ENCODE measurements around the gene KRTAP10-3.

The KRTAP10-3 gene

DNA sequence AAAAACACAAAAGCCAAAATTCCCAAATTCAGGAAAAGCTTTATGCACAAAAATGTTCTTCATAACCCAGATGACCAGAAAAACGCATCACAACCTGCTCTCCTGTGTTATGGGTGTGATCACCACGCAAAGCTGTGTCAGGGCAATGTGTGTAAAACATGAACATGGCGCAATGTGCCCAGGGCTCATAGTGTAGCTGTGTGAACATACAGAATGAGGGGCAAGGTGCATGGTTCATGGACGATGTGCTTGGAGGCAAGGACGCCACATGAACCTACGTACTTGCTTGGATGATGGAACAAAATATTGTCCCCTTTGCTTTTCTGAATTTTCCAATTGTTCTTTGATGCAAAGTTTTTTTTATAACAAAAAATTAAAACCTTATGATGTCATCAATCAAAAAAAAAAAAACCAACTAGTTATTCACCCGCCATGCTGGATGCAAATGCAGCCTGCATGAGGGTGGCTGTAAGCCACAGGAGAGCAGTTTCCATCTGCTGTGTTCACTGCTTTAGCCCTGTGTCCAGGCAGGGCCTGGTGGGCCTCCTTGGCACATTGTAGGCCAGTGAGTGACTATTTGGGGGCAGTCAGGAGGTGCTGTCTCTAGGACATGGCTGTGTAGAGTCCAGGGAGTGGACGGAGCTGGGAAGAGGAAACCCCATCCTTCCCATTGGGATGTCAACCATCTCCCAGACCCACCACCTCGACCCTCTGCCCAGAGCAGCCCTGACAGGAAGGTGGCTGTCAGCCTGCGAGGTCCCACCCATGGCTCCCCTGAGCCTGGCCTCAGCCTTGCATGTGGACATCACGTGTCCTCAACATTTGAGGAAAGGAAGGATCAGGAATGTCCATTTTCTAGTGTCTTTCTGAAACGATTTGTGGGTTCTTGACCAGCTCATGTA, 32.2 kb downstream of the KRTAP10-3 start:
- 93% methylated on average over 9 to 11 of the region's 12 CpGs for WGBS, 2 experiments (ENCODE audit: insufficient coverage in 2 of 2)
- no peak overlapping the region for H3K4me3 ChIP-seq (ENCODE audit: extremely low read depth, insufficient read depth, low read length, poor library complexity, severe bottlenecking)
- no peak overlapping the region for H3K27ac ChIP-seq (ENCODE audit: low read depth, low read length, severe bottlenecking)
- peaks cover 3% of the 10 kb centered on the region for H3K9me3 ChIP-seq (ENCODE audit: control insufficient read depth, low read length)
- H3K4me1 ChIP-seq (ENCODE audit: control insufficient read depth, insufficient read depth, low read length, poor library complexity, severe bottlenecking) = no peaks in the 10 kb centered on the region
- H3K36me3 ChIP-seq (ENCODE audit: control insufficient read depth, insufficient read depth, low read length) = no peaks in the 10 kb centered on the region

DNA sequence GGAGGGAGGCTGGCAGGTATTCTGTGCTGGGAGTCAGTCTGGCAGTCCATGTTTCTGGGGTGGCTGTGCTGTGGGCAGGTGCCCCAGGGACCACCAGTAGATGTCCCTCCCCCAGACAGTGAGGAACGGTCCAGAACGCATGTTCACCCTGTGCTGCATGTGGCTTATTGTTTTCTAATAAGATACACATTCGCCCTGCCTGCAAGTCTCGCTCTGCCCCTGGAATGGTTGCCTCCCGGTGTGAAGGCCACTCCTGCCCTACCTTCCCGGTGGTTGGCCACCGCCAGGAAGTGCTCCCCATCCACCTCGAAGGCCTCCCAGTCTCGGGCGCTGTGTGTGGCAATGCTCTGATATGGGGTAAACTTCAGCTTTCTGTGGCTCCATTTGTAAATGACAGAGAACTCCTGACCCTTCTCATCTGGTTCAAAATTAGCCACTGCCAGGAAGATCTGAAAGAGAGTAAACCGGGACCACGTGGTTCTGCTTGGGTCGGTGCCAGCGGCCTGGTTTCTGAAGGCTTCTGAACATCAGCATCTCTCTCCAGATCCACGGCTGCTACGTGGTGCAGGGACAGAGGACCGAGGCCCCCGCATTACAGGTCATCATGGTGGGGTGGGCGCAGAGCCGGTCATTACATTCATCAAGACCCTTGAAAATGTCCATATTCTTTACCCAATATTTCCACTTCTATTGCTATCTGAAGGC, 33.1 kb downstream of the KRTAP10-3 start:
- H3K9me3 ChIP-seq (ENCODE audit: control insufficient read depth, low read length) = peaks cover 3% of the 10 kb centered on the region
- no peaks in the 10 kb centered on the region for H3K36me3 ChIP-seq (ENCODE audit: control insufficient read depth, insufficient read depth, low read length)
- H3K4me3 ChIP-seq (ENCODE audit: extremely low read depth, insufficient read depth, low read length, poor library complexity, severe bottlenecking) = no peak overlapping the region
- no peak overlapping the region for H3K27ac ChIP-seq (ENCODE audit: low read depth, low read length, severe bottlenecking)
- WGBS, 2 experiments (ENCODE audit: insufficient coverage in 2 of 2) = 92 to 94% methylated on average over 17 to 18 of the region's 20 CpGs
- H3K4me1 ChIP-seq (ENCODE audit: control insufficient read depth, insufficient read depth, low read length, poor library complexity, severe bottlenecking) = peaks cover 3% of the 10 kb centered on the region

DNA sequence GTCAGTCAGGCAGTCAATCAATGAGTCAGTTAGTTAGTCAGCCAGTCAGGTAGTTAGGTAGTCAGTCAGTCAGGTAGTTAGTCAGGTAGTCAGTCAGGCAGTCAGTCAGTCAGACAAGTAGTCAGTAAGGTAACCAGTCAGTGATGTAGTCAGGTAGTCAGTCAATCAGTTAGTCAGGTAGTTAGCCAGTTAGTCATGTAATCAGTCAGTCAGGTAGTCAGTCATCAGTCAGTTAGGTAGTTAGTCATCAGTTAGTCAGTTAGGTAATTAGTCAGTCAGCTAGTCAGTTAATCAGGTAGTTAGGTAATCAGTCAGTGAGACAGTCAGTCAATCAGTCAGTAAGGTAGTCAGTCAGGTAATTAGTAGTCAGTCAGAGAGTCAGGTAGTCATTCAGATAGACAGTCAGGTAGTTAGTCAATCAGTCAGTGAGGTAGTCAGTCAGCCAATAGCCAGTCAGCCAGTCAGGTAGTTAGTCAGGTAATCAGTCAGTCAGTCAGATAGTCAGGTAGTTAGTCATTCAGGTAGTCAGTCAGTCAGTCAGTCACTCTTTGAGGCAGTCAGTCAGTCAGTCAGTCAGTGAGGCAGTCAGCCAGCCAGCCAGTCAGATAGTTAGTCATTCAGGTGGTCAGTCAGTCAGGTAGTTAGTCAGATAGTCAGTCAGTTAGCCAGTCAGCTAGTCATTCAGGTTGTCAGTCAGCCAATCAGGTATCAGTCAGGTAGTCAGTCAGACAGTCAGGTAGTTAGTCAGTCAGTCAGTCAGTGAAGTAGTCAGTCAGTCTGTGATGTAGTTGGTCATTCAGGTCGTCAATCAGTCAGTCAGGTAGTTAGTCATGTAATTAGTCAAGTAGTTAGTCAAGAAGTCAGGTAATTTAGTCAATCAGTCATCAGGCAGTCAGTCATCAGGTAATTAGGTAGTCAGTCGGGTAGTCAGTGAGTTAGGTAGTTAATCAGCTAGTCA, 33.9 kb downstream of the KRTAP10-3 start:
- no peaks in the 10 kb centered on the region for H3K36me3 ChIP-seq (ENCODE audit: control insufficient read depth, insufficient read depth, low read length)
- H3K4me3 ChIP-seq (ENCODE audit: extremely low read depth, insufficient read depth, low read length, poor library complexity, severe bottlenecking) = no peak overlapping the region
- no peak overlapping the region for H3K27ac ChIP-seq (ENCODE audit: low read depth, low read length, severe bottlenecking)
- peaks cover 3% of the 10 kb centered on the region for H3K9me3 ChIP-seq (ENCODE audit: control insufficient read depth, low read length)
- 68 to 71% methylated on average over 2 of the region's 2 CpGs for WGBS, 2 experiments (ENCODE audit: insufficient coverage in 2 of 2)
- peaks cover 3% of the 10 kb centered on the region for H3K4me1 ChIP-seq (ENCODE audit: control insufficient read depth, insufficient read depth, low read length, poor library complexity, severe bottlenecking)

DNA sequence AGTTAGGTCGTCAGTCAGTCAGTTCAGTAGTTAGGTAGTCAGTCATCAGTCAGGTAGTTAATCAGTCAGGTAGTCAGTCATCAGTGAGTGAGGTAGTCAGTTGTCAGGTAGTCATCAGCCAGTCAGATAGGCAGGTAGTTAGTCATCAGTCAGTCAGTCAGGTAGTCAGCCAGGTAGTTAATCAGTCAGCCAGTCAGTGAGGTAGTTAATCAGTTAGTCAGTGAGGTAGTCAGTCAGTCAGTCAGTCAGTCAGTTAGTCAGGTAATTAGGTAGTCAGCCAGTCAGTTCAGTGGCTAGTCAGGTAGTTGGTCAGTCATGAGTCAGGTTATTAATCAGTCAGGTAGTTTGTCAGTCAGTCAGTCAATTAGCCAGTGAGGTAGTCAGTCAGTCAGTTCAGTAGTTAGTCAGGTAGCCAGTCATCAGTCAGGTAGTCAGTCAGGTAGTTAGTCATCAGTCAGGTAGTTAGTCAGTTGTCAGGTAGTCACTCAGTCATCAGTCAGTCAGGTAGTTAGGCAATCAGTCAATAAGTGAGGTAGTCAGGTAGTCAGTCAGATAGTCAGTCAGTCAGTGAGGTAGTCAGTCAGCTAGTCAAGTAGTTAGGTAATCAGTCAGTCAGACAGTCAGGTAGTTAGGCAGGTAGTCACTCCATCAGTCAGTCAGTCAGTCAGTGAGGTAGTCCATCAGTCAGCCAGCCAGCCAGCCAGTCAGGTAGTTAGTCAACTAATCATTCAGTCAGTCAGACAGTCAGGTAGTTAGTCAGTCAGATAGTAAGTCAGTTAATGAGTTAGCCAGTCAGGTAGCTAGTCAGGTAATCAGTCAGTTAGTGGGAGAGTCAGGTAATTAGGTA, 34.8 kb downstream of the KRTAP10-3 start:
- H3K4me3 ChIP-seq (ENCODE audit: extremely low read depth, insufficient read depth, low read length, poor library complexity, severe bottlenecking) = no peak overlapping the region
- peaks cover 3% of the 10 kb centered on the region for H3K9me3 ChIP-seq (ENCODE audit: control insufficient read depth, low read length)
- 50 to 86% methylated on average over 1 of the region's 1 CpG for WGBS, 2 experiments (ENCODE audit: insufficient coverage in 2 of 2)
- no peaks in the 10 kb centered on the region for H3K36me3 ChIP-seq (ENCODE audit: control insufficient read depth, insufficient read depth, low read length)
- peaks cover 3% of the 10 kb centered on the region for H3K4me1 ChIP-seq (ENCODE audit: control insufficient read depth, insufficient read depth, low read length, poor library complexity, severe bottlenecking)
- H3K27ac ChIP-seq (ENCODE audit: low read depth, low read length, severe bottlenecking) = no peak overlapping the region

DNA sequence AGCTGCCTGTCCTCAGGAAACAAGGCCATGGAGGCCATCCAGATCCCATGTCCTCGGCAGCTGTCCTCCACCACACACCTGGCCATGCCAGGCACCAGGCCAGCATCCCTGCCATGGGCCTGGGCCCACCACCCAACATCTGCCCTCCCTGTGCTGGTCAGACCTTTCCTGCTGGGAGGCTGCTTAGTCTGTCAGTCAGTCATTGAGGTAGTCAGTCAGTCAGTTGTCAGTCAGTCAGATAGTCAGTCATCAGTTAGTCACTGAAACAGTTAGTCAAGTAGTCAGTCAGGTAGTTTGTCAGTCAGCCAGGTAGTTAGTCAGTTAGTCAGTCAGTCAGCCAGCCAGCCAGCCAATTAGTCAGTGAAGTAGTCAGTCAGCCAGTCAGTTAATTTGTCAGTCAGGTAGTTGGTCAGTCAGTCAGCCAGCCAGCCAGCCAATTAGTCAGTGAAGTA, 35.8 kb downstream of the KRTAP10-3 start:
- Histone ChIP-seq H3K27ac (ENCODE audit: low read depth, low read length, severe bottlenecking) (no peak overlapping the region), H3K4me1 (ENCODE audit: control insufficient read depth, insufficient read depth, low read length, poor library complexity, severe bottlenecking) (peaks cover 3% of the 10 kb centered on the region), H3K9me3 (ENCODE audit: control insufficient read depth, low read length) (peaks cover 3% of the 10 kb centered on the region), H3K4me3 (ENCODE audit: extremely low read depth, insufficient read depth, low read length, poor library complexity, severe bottlenecking) (no peak overlapping the region), H3K36me3 (ENCODE audit: control insufficient read depth, insufficient read depth, low read length) (no peaks in the 10 kb centered on the region)
- 100% methylated on average over 1 of the region's 1 CpG for WGBS, 2 experiments (ENCODE audit: insufficient coverage in 2 of 2)

DNA sequence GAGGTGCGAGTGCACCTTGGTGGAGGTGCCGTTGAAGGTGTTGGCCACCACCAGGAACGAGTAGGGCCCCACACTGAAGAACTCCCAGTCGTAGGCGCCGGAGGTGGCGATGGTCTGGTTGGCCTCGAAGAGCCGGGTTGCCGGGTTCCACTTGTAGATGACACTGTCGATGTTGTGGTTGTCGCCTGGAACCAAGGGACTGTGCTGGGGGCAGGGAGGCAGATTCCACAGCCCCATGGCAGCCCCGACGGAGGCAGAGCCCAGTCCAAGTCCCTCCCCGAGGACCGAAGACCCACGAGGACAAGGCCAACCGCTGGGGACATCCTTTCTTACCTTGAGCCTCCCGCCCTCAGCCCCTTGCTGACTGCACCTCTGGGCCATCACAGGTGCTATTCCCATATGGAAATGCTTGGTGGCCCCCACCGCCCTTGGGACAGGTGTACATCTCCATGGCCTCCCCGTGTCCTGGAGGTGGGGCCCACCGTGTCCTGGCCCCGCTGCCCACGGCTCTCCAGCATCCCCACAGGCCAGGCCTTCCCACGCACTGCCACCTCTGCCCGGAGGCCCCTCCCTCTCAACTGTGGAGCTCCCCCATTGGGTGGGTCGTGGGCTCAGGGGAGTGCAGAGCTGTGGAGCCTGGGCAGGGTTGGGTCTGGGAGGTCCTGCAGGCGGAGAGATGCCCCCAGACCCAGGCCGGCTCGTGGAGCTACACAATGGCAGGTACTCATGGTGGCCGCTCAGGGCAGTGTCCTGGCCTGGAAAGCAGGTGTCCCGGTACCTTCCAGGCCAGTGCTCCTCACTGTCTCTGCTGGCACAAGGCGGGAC, 36.5 kb downstream of the KRTAP10-3 start:
- Histone ChIP-seq H3K36me3 (ENCODE audit: control insufficient read depth, insufficient read depth, low read length) (no peaks in the 10 kb centered on the region), H3K4me3 (ENCODE audit: extremely low read depth, insufficient read depth, low read length, poor library complexity, severe bottlenecking) (no peak overlapping the region), H3K4me1 (ENCODE audit: control insufficient read depth, insufficient read depth, low read length, poor library complexity, severe bottlenecking) (peaks cover 3% of the 10 kb centered on the region), H3K27ac (ENCODE audit: low read depth, low read length, severe bottlenecking) (no peak overlapping the region), H3K9me3 (ENCODE audit: control insufficient read depth, low read length) (peaks cover 3% of the 10 kb centered on the region)
- 91 to 93% methylated on average over 28 to 32 of the region's 33 CpGs for WGBS, 2 experiments (ENCODE audit: insufficient coverage in 2 of 2)

DNA sequence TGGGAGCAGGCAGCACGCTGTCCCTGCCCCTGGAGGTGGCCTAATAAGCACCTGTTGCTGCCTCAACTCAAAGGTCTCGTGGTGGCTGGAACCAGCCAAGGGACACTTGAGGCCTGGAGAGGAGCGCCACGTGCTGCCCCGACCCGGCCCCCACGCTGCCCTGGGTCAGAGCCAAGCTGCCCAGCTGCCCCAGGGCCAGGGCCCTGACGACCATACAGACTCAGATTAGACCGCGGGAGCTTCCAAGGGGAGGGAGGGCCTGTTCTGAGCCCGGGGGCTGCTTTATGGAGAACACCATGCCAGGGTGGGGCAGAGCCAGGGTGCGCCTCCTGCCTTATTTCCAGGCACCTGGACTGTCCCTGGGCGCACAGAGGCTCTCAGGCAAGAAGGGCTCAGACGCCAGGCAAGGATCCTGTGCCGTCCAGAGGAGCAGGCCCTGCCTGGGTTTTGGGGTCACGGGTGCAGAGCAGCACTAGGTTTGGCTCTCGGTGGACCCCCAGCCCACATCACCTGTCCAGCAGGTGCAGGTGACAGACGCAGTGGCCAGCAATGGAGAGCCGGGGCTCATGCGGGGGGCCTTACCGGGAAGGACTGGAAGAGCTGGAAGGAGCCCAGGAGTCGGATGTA, 37.2 kb downstream of the KRTAP10-3 start:
- Histone ChIP-seq H3K4me1 (ENCODE audit: control insufficient read depth, insufficient read depth, low read length, poor library complexity, severe bottlenecking) (peaks cover 3% of the 10 kb centered on the region), H3K36me3 (ENCODE audit: control insufficient read depth, insufficient read depth, low read length) (no peaks in the 10 kb centered on the region), H3K9me3 (ENCODE audit: control insufficient read depth, low read length) (peaks cover 3% of the 10 kb centered on the region), H3K4me3 (ENCODE audit: extremely low read depth, insufficient read depth, low read length, poor library complexity, severe bottlenecking) (no peak overlapping the region), H3K27ac (ENCODE audit: low read depth, low read length, severe bottlenecking) (no peak overlapping the region)
- WGBS, 2 experiments (ENCODE audit: insufficient coverage in 2 of 2) = 93 to 95% methylated on average over 21 of the region's 22 CpGs

DNA sequence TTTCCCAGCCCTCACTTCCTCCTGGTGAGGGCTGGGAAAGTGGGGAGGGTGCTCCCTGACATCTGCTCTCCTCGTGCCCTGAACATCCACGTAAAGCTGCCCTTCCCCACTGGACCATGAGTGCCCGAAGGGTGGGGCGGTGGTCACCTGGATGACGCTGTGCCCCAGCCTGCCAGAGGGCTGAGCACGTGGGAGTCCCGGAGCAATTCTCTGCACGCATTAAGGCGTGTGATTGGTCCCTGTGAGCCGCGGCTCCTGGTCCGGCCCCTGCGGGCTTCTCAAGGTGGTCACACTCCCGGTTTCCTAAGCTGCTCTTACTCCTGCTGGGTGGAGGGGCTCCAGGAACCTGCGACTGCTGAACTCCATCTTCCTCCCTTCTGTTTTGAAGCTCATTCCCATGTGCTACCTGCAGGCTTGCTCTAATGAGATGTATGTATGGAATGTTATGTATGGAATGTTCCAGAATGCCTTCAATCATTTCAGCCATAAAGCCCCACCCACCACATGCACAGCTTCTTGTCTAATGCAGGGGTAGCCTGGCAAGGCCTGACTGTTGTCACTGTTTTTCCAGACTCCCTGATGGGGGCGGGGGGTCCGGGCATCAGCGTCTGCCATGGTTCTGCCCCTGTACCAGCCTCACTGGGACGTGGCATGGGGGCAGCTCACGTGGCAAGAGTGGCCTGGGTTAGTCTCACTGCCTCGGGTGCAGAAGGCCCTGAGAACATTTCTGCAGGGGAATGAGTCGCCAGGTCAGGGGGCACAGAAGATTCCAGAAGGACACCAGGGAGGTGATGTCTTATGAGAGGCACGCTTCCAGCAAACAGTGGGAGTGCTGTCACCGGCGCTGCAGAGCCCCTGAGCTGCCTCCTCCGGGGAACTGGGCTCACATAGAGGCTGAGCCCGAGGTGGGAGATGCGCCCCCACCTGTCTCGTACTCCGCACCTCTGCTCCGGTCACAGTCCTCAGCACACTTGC, 38.0 kb downstream of the KRTAP10-3 start:
- WGBS, 2 experiments (ENCODE audit: insufficient coverage in 2 of 2) = 88 to 90% methylated on average over 27 to 31 of the region's 31 CpGs
- no peaks in the 10 kb centered on the region for H3K36me3 ChIP-seq (ENCODE audit: control insufficient read depth, insufficient read depth, low read length)
- peaks cover 3% of the 10 kb centered on the region for H3K9me3 ChIP-seq (ENCODE audit: control insufficient read depth, low read length)

More for the DNA sequence above, 38.0 kb downstream of the KRTAP10-3 start:
- Histone ChIP-seq H3K4me3 (ENCODE audit: extremely low read depth, insufficient read depth, low read length, poor library complexity, severe bottlenecking) (no peak overlapping the region), H3K4me1 (ENCODE audit: control insufficient read depth, insufficient read depth, low read length, poor library complexity, severe bottlenecking) (peaks cover 3% of the 10 kb centered on the region), H3K27ac (ENCODE audit: low read depth, low read length, severe bottlenecking) (no peak overlapping the region)

Data from mesodermal cell (in vitro differentiated cells).